HCT116 (cell line): ENCODE data around the gene MRAP2.

Experiments
- CBX3 ChIP-seq: IDR thresholded peaks from 2 replicates; pipeline ENCODE4 v1.6.1; 2012; ENCODE audit warnings: low read depth
- EGR1 ChIP-seq: IDR thresholded peaks from 2 replicates; pipeline ENCODE4 v1.6.1; 2012; ENCODE audit warnings: low read depth
- EZH2 ChIP-seq: fragments of 200-600 bp; sonication (generic); IDR thresholded peaks from 2 replicates; pipeline ENCODE4 v1.6.1; 2017; ENCODE audit warnings: antibody characterized with exemption, mixed run types
- JUND ChIP-seq: IDR thresholded peaks from 2 replicates; pipeline ENCODE4 v1.6.1; 2012
- POLR2A ChIP-seq: IDR thresholded peaks from 2 replicates; pipeline ENCODE4 v1.7.0; 2011; ENCODE audit warnings: borderline replicate concordance; ENCODE audit not compliant: insufficient read depth, insufficient read length; ENCODE audit errors: extremely low read depth
- POLR2AphosphoS5 ChIP-seq: IDR thresholded peaks from 2 replicates; pipeline ENCODE4 v1.6.1; 2011; ENCODE audit warnings: mild to moderate bottlenecking, low read depth, low read length, moderate library complexity
- RAD21 ChIP-seq: IDR thresholded peaks from 2 replicates; pipeline ENCODE4 v1.6.1; 2012; ENCODE audit warnings: low read depth, mild to moderate bottlenecking
- SIN3A ChIP-seq: IDR thresholded peaks from 2 replicates; pipeline ENCODE4 v1.6.1; 2012; ENCODE audit warnings: low read depth
- ZFX ChIP-seq: fragments of 450-650 bp; IDR thresholded peaks from 2 replicates; pipeline ENCODE4 v1.6.1; 2017
- ZNF274 ChIP-seq: fragments of 200-500 bp; sonication (Bioruptor generic); IDR thresholded peaks from 2 replicates; pipeline ENCODE4 v1.6.1; 2014; ENCODE audit warnings: mild to moderate bottlenecking, low read depth, low read length, inconsistent platforms
- TF ChIP-seq, protein P1 (sequence below), 3 experiments: fragments of 200-600 bp in 1 of 3; sonication (generic) in 1 of 3; IDR thresholded peaks in 2 of 3; conservative IDR thresholded peaks in 1 of 3; 2 replicates each; pipeline ENCODE4 v1.5.1; 2012 to 2017; ENCODE audit warnings: low read depth in 2 of 3, low read length in 2 of 3, antibody characterized with exemption in 1 of 3, borderline replicate concordance in 1 of 3, control low read depth in 1 of 3, mild to moderate bottlenecking in 1 of 3, mixed read lengths in 1 of 3, mixed run types in 1 of 3, moderate library complexity in 1 of 3; ENCODE audit not compliant: insufficient read depth in 1 of 3
- TF ChIP-seq, protein P2 (sequence below): IDR thresholded peaks from 2 replicates; pipeline ENCODE4 v1.6.1; 2012
- TF ChIP-seq, protein P3 (sequence below): IDR thresholded peaks from 2 replicates; pipeline ENCODE4 v1.6.1; 2012; ENCODE audit warnings: low read depth

DNA sequence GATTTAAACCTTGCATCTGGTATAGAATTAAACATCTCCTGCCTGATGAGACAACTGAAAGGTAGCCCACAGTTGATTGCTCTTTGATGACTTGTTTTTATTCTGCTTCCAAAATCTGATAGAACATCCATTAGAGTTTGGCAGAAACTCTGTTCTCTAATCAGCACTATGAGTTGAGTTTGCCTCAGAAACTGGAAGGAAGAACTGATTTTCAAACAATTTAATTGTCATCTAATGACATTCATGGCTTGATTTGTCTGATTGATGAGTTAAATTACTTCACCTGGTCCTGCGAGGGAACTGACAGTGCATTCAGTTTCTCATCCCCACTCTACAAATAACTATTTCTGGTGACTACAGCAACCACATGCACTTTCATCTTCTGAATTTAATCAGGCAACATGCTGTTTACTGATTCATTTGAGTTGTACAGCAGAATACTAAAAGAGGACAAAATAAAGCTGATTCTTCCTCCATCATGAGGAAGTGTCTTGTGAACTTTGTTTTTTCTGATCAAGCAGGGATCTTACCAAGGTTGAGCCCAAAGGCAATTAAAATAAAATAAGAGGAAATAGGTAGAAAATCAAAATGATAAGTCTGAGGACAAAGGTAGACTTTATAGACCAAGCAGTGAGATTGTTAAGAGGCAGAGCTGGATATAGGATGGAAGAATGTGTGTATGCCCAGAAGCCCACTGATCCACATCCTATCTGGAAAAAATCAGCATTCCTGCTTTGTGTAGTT is 15.7 kb upstream of the MRAP2 start:
- TF ChIP-seq, protein P1, sequence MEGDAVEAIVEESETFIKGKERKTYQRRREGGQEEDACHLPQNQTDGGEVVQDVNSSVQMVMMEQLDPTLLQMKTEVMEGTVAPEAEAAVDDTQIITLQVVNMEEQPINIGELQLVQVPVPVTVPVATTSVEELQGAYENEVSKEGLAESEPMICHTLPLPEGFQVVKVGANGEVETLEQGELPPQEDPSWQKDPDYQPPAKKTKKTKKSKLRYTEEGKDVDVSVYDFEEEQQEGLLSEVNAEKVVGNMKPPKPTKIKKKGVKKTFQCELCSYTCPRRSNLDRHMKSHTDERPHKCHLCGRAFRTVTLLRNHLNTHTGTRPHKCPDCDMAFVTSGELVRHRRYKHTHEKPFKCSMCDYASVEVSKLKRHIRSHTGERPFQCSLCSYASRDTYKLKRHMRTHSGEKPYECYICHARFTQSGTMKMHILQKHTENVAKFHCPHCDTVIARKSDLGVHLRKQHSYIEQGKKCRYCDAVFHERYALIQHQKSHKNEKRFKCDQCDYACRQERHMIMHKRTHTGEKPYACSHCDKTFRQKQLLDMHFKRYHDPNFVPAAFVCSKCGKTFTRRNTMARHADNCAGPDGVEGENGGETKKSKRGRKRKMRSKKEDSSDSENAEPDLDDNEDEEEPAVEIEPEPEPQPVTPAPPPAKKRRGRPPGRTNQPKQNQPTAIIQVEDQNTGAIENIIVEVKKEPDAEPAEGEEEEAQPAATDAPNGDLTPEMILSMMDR (IDR thresholded peaks at IDR 0.05 in 2 of 3, conservative IDR thresholded peaks at IDR 0.05 in 1 of 3; ENCODE audit: borderline replicate concordance in 1 of 3, insufficient read depth in 1 of 3, low read depth in 2 of 3, low read length in 2 of 3) = no peak
- TF ChIP-seq, protein P2, sequence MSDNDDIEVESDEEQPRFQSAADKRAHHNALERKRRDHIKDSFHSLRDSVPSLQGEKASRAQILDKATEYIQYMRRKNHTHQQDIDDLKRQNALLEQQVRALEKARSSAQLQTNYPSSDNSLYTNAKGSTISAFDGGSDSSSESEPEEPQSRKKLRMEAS = no peak
- TF ChIP-seq POLR2A (no peak), POLR2AphosphoS5 (no peak), EZH2 (no peak), RAD21 (no peak), ZNF274 (no peak), EGR1 (no peak), JUND (no peak), SIN3A (no peak), ZFX (no peak), CBX3 (no peak)
- TF ChIP-seq, protein P3, sequence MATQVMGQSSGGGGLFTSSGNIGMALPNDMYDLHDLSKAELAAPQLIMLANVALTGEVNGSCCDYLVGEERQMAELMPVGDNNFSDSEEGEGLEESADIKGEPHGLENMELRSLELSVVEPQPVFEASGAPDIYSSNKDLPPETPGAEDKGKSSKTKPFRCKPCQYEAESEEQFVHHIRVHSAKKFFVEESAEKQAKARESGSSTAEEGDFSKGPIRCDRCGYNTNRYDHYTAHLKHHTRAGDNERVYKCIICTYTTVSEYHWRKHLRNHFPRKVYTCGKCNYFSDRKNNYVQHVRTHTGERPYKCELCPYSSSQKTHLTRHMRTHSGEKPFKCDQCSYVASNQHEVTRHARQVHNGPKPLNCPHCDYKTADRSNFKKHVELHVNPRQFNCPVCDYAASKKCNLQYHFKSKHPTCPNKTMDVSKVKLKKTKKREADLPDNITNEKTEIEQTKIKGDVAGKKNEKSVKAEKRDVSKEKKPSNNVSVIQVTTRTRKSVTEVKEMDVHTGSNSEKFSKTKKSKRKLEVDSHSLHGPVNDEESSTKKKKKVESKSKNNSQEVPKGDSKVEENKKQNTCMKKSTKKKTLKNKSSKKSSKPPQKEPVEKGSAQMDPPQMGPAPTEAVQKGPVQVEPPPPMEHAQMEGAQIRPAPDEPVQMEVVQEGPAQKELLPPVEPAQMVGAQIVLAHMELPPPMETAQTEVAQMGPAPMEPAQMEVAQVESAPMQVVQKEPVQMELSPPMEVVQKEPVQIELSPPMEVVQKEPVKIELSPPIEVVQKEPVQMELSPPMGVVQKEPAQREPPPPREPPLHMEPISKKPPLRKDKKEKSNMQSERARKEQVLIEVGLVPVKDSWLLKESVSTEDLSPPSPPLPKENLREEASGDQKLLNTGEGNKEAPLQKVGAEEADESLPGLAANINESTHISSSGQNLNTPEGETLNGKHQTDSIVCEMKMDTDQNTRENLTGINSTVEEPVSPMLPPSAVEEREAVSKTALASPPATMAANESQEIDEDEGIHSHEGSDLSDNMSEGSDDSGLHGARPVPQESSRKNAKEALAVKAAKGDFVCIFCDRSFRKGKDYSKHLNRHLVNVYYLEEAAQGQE = no peak
